ENCODE measurements around the gene PRMT7.

PRMT7 gene

DNA sequence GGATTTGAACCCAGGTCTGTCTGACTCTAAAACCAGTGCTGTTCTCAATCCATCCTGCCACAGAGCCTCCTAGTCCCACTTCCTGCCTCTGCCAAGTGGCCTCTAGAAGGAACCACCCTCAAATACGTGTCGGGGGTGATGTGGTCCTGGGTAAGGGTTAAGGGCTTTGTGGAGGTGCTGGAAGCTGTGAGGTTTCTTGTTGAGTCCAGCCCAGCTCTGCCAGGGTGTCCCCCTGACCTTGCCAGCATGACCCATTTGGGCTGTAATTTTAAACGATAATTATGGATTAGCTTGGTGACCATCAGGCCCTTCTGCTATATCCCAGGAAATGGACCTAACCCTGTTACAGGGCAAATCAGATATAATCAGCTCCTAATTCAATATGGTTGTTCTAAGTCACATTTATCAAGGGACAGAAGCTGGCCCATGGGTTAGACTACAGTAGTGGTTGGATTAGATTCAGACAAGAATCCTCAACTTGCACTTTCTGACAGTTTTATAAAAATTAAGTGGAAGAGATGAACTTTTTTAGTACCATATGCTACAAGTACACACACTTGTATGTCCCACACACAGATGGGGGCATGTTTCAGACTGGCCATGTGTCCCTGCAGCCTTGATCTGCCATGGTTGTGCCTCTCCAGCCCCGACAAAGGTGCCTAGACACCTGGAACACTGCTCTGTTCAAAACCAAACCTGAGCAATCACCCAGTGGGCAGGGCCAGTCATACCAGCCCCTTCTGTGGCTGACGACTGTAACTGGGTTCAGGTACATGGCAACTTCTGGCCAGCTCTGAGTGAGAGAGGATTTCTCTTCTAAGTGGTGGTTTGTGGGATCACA lies 89.5 kb downstream of the PRMT7 start:
- DNase-seq: no peak

DNA sequence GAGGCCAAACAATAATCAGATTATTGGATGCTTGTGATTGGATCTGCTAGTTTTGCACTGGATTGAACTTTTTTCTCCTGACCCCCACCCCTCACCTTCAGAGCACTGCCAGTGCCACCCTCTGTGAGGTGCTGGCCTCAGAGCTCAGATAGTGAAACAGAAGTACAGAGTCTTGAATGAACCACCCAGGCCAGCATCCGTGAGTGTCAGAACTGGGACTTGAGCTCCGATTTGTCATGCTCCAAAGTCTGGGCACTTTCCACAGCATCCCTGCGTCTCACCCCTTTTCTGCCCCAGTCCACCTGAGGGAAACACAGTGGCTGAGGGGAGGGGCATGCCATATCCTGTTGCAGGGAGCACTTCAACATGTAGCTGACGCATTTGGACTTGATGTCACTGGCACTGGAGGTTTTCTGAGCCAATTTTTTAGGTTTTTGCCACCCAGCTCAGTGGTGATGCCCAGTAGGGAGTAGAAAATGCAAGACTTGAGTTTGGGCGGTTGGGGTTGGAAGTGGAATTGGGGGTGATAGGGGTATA lies 90.2 kb downstream of the PRMT7 start:
- no peak for DNase-seq

DNA sequence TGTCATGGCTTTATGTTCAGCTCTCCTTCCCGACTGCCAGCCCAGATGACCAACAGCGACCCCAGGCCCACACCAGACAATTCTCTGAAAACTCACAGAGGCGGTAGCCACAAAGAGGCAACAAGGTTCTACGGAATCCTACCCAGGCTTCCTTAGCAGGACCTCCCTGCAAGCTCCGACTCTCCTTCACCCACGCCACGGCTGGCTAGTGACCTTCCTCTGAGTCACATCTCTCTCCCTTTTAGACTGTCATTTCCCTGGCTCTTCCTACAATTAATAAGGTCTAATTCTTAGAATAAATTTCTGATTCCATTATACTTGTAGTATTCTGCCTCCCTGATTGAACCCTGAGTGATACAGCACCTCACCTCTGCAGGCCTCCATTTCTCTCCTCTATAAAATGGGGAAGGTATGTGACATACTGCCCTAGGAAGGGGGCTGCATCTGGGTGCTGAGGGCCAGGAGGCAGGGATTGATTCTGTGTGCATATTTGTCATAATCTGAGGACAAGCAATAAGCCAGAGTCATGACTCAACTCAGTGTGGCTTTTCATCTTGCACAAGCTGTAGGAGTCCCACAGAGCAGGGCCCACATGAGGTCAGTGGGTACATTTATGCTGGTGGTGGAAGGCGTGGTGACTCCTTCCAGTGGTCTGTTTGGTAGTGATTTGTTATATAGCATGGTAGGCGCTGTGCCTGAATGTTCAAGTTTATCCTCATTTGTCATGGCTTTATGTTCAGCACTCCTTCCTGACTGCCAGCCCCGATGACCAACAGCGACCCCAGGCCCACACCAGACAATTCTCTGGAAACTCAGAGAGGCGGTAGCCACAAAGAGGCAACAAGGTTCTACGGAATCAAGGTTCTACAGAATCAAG lies 91.3 kb downstream of the PRMT7 start:
- no peak for DNase-seq

DNA sequence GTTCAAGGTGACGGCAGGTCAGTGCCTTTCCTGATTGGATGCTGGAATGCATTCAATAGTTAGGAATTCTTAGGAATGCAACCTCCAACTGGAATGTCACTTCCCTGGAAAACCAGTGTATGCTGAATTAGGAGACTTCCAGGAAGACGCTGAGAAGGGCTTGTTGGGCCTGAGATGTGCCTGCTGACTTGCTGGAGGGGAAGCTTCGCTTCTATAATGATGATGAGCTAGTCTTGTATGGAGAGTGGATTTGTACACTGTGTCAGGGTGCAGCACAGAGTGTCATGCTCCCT lies 91.9 kb downstream of the PRMT7 start:
- DNase-seq: no peak

DNA sequence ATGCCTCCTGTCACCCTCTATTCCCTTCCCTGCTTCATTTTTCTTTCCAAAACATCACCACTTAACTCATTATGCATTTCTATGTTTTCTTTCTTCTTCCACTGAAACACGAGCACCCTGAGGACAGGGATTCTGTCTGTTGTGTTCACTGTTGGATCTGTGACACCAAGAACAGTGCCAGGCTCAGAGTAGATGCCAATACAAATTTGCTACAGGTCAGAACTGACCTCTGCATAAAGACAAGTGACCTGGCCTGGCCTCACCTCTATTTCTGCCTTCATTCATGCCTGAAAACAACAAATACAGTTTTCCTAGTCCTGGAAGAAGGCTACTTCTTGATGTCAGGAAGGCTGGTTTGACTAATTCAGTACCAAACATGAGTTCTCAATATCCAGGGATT lies 92.4 kb downstream of the PRMT7 start:
- DNase-seq: no peak

DNA sequence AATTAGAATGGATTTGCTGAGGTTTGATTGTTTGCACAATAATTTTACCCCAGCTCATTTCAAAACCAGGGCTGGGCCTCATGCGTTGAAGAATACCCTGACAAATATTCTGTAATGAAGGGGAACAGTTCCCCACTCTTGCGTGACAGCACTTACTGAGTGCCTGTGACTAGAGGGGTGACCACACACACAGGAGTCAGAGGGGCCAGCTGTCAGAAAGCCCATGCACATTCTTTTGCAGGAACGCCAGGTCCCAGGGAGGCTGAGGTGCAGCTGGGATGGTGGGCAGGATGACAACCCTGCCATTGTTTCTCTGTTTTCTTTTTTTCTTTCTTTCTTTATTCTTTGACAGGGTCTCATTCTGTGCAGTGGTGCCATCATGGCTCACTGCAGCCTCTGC lies 92.9 kb downstream of the PRMT7 start:
- DNase-seq: no peak

DNA sequence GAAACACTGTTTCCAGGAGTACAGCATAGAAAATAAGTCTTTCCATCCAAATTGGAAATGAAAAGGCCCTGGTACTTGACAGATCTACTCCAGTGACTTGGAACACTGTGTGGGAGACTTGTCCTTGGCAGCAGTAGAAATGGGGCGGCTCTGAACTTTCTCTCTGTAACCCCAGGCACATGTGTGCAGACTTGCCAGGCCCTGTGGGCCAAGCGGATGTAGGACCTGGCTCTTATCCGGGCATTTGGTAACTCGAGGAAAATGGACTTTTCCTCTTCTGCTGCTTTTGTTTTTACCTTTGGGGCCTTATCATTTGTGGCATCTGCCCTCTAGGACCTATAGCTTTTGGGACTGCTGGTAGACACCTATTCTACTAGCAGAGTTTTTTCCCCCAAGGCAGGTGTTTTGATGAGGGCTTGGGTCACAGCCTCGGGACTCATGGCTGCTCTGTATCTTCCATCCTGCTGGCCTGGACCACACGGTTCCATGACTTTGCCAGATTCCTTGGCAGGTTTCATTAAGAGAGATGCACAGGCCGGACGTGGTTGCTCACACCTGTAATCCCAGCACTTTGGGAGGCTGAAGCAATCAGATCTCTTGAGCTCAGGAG lies 94.0 kb downstream of the PRMT7 start:
- DNase-seq: no peak

DNA sequence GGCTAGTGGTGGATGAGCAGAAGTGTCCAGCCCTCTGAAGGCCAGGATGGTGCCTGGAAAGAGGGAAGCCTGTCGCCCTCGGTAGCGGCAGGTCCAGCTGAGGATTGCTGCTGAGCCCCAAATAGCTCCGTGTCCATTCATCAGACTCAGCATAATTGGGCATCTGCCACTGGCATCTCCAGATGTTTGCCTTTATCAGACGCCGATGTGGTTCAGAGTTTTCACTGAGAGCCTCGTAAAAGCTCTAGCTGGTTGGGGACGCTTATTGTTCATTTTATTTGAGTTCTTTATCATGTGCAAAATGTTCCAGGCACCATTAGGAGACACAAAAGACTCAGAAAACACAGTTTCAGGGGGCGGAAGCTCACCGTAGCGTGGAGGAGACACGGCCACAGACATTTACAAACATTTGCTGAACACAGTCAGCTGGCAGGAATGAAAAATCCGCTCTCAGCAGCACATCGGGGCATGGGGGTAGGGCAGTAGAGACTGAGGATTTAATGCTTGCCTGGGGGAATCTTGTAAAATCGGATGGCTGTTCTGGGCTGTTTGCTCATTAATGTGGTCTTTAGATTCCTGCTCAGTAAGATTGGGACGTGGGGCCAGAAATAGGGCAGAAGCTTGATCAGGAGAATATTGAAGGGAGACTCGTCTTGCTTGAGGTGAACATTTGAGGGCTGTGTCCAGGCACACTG lies 95.8 kb downstream of the PRMT7 start:
- no peak for DNase-seq

Data from activated CD4-positive, CD25-positive, alpha-beta regulatory T cell (primary cell).